Activated CD8-positive, alpha-beta T cell treated with anti-CD3 and anti-CD28 coated beads for 36 hours (primary cell): ENCODE measurements around the gene DENND4A. TPM values are rescaled to one million over a fixed set of nuclear protein-coding genes. Genes with fewer than 3 reads are reported as not detected.

Source experiments
- ATAC-seq: fragments of 200-7000 bp; cut with Tn5 transposase; one replicate; pipeline ENCODE4 v1.10.0; 2021; ENCODE audit warnings: mild to moderate bottlenecking, moderate library complexity
- CTCF ChIA-PET: fragments of 350-600 bp; sonication (Branson Sonifier 250); formaldehyde crosslinking; loops from one replicate; lab custom pipeline; 2021; ENCODE audit warnings: antibody characterized with exemption; lab: Charles Lee
- POLR2A ChIA-PET: fragments of 350-600 bp; sonication (Branson Sonifier 250); formaldehyde crosslinking; loops from one replicate; lab custom pipeline; 2021; ENCODE audit warnings: antibody characterized with exemption; lab: Charles Lee
- DNase-seq: peaks from one replicate; pipeline ENCODE4 v3.0.0-alpha.2; 2020
- H3K27ac Mint-ChIP-seq: one replicate; pipeline ENCODE4 v1.8.0; 2021; ENCODE audit warnings: mild to moderate bottlenecking, mixed read lengths
- H3K27me3 Mint-ChIP-seq: one replicate; pipeline ENCODE4 v1.8.0; 2021; ENCODE audit warnings: mixed read lengths
- H3K36me3 Mint-ChIP-seq: one replicate; pipeline ENCODE4 v1.8.0; 2021; ENCODE audit warnings: low read depth, mixed read lengths
- H3K4me1 Mint-ChIP-seq: one replicate; pipeline ENCODE4 v1.8.0; 2021; ENCODE audit warnings: low read depth, mixed read lengths
- H3K4me3 Mint-ChIP-seq: one replicate; pipeline ENCODE4 v1.8.0; 2021; ENCODE audit warnings: mild to moderate bottlenecking, moderate library complexity, mixed read lengths
- H3K9me3 Mint-ChIP-seq: one replicate; pipeline ENCODE4 v1.8.0; 2021; ENCODE audit warnings: mixed read lengths
- CTCF ChIP-seq: fragments of 200-600 bp; IDR thresholded peaks from one replicate; pipeline ENCODE4 v1.8.0; 2022; ENCODE audit warnings: antibody characterized with exemption, mild to moderate bottlenecking
- intact Hi-C: fragments of 100-400 bp; cut with micrococcal nuclease; formaldehyde crosslinking; loops from one replicate; pipeline ENCODE4 v1.10.0; 2022
- total RNA-seq, 2 experiments: library from RNA; stranded (reverse); gene quantifications; one replicate each; pipeline ENCODE4 v1.2.3, GENCODE V29; 2021

The DENND4A gene
- total RNA-seq, 2 experiments from 2014 or later: 53.1 to 54.7 TPM

GRCh38 chr15:65675551-65675950, 116.5 kb downstream of the DENND4A start:
- no peaks in the 10 kb centered on the region for H3K27me3 Mint-ChIP-seq
- ATAC-seq: no peak
- no peak overlapping the region for H3K27ac Mint-ChIP-seq
- no peaks in the 10 kb centered on the region for H3K9me3 Mint-ChIP-seq
- CTCF ChIA-PET: no interaction called here
- intact Hi-C loops: no loop called here
- no peak overlapping the region for H3K4me3 Mint-ChIP-seq
- H3K4me1 Mint-ChIP-seq: peaks cover 4% of the 10 kb centered on the region
- TF ChIP-seq CTCF: no peak
- peaks cover 11% of the 10 kb centered on the region for H3K36me3 Mint-ChIP-seq
- POLR2A ChIA-PET: interaction anchor here (0.7 kb wide), 1 partner anchor 194 kb away, joined by 3 read pairs; the partner anchor contains the start of gene RAB11A
- no peak for DNase-seq

GRCh38 chr15:65666257-65666656, 125.8 kb downstream of the DENND4A start:
- ChIA-PET POLR2A (no interaction called here), CTCF (no interaction called here)
- Mint-ChIP-seq H3K36me3 (peaks cover 23% of the 10 kb centered on the region), H3K27me3 (no peaks in the 10 kb centered on the region), H3K9me3 (no peaks in the 10 kb centered on the region), H3K4me1 (no peaks in the 10 kb centered on the region), H3K4me3 (no peak overlapping the region), H3K27ac (no peak overlapping the region)
- intact Hi-C loops: no loop called here
- no peak for TF ChIP-seq CTCF
- ATAC-seq: no peak
- no peak for DNase-seq

GRCh38 chr15:65663521-65663920, 128.6 kb downstream of the DENND4A start:
- H3K36me3 Mint-ChIP-seq: peaks cover 18% of the 10 kb centered on the region
- H3K4me1 Mint-ChIP-seq: no peaks in the 10 kb centered on the region
- H3K27ac Mint-ChIP-seq: no peak overlapping the region
- ChIA-PET POLR2A (interaction anchor here (1.2 kb wide), 1 partner anchor 11 kb away, joined by 3 read pairs; no protein-coding TSS in a partner anchor), CTCF (interaction anchor here (1.1 kb wide), 1 partner anchor 25 kb away, joined by 3 read pairs; no protein-coding TSS in a partner anchor)
- no peak for ATAC-seq
- no peak overlapping the region for H3K4me3 Mint-ChIP-seq
- H3K27me3 Mint-ChIP-seq: no peaks in the 10 kb centered on the region
- DNase-seq: no peak
- no peaks in the 10 kb centered on the region for H3K9me3 Mint-ChIP-seq
- TF ChIP-seq CTCF: no peak
- intact Hi-C loops: no loop called here

GRCh38 chr15:65660927-65661326, 131.2 kb downstream of the DENND4A start:
- Mint-ChIP-seq H3K27me3 (no peaks in the 10 kb centered on the region), H3K27ac (no peak overlapping the region), H3K9me3 (no peaks in the 10 kb centered on the region), H3K4me1 (no peaks in the 10 kb centered on the region), H3K4me3 (no peak overlapping the region), H3K36me3 (peaks cover 19% of the 10 kb centered on the region)
- ChIA-PET CTCF (interaction anchor here (0.6 to 1.3 kb wide), 2 partner anchors 14 to 209 kb away, joined by 3 read pairs; partner anchors contain the start of gene RAB11A), POLR2A (no interaction called here)
- no peak for TF ChIP-seq CTCF
- no peak for ATAC-seq
- intact Hi-C loops: no loop called here
- no peak for DNase-seq

GRCh38 chr15:65659502-65660052, 132.5 kb downstream of the DENND4A start:
- peaks cover 21% of the 10 kb centered on the region for H3K36me3 Mint-ChIP-seq
- ATAC-seq (no peak), DNase-seq (no peak)
- CTCF ChIA-PET: interaction anchor here (1.3 to 1.7 kb wide), 2 partner anchors 21 to 210 kb away, joined by 3 to 5 read pairs; partner anchors contain the start of gene RAB11A
- intact Hi-C loops: no loop called here
- no peaks in the 10 kb centered on the region for H3K9me3 Mint-ChIP-seq
- no peak overlapping the region for H3K4me3 Mint-ChIP-seq
- no peak for TF ChIP-seq CTCF
- H3K4me1 Mint-ChIP-seq: no peaks in the 10 kb centered on the region
- H3K27ac Mint-ChIP-seq: no peak overlapping the region
- POLR2A ChIA-PET: interaction anchor here (0.7 to 1.4 kb wide), 2 partner anchors 9 to 13 kb away, joined by 3 to 4 read pairs; no protein-coding TSS in a partner anchor
- H3K27me3 Mint-ChIP-seq: no peaks in the 10 kb centered on the region
